ENCODE results near the gene CCDC146. TPM values are rescaled to one million over a fixed set of nuclear protein-coding genes. Genes with fewer than 3 reads are reported as not detected.

CCDC146 gene
- total RNA-seq, 1 donor from 2014 or later = 16.9 TPM

DNA sequence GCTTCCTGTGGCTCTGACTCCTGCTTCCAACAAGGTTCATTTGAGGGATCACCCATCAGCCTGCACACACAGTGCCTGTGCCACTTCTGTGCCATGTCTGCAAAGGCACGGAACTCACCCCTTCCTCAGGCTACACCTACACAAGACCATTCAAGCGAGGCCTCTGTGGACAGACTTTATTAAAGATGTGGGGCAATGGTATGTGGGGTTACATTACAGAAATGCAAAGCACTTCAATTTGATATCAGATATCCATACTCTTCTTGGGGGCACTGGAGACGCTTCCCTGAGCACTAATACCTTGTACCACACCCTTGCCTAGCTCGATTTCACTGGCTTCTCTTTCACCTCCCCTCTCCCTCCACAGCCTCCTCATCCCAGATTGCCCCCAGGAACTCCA, 161.6 kb downstream of the CCDC146 start:
- DNase-seq = no peak

DNA sequence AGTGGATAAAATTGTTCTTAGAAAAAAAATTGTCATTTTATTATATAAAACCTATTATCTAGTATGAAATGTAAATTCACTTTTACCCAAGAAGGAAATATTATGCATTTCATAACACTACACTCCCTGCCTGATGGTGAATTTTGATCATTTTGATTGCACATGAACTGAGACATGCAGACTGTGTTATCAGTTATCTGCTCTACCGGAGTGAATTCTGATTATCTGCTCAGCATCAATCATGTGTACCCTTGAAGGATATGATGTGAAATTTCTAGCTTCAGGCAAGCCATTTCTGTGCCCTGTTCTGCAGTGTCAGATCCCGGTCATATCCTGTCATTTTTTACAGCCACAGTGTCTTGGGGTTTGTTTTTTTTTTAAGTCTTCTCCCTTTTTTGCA, 162.2 kb downstream of the CCDC146 start:
- DNase-seq = no peak

- no peak for DNase-seq
These were observed 166.4 kb downstream of the CCDC146 start for GRCh38 chr7:77288676-77289320.

- DNase-seq = no peak
These were observed 167.0 kb downstream of the CCDC146 start for GRCh38 chr7:77289387-77289786.

DNA sequence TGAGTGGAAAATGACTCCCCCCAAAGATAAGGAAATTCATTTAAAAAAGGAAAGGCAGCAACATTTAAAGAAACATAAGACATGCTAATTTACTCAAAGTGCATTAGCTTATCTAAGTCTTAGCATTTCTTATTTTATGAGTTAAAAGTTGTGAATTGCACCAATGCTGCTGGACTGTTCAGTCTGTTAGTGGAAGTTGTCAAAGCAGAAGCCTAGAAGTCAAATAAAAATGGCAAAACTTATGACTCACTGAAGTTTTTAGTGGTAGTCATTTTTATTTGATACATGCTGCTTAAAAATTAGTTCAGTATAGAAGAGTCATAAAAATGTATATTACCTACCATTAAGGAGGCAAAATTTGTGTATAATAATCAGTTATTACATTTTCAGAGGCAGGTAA, 168.0 kb downstream of the CCDC146 start:
- no peak for DNase-seq

DNA sequence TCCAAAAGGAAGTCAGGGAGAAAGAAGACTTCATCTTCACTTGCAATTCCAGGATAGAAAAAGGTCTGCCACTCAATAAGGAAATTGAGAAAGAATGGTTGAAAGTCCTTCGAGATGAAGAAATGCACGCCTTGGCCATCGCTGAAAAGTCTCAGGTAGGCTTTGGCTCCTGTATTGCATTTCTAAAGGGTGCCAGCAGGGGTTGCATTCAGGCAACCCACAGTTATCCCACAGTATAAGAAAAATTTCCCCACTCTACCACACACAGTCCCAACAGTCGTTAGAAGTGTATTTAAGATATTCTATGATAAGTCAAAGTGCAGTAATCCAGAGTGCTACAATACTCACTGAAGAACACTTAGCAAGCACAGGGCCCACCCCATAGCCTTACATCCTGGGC, 170.6 kb downstream of the CCDC146 start:
- no peak for DNase-seq

DNA sequence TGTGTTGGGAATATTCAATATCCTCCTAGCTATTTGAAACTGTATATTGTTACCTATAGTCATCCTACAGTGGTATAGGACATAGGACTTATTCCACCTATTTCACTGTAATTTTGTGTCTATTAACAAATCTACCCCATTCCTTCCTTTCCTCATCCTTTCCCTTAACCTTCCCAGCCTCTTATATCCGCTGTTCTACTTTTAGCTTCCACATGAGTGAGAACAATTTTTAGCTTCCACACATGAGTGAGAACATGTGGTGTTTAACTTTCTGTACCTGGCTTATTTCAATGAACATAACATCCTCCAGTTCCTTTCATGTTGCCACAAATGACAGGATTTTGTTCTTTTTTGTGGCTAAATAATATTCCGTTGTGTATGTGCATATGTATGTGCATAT, 173.1 kb downstream of the CCDC146 start:
- no peak for DNase-seq

DNA sequence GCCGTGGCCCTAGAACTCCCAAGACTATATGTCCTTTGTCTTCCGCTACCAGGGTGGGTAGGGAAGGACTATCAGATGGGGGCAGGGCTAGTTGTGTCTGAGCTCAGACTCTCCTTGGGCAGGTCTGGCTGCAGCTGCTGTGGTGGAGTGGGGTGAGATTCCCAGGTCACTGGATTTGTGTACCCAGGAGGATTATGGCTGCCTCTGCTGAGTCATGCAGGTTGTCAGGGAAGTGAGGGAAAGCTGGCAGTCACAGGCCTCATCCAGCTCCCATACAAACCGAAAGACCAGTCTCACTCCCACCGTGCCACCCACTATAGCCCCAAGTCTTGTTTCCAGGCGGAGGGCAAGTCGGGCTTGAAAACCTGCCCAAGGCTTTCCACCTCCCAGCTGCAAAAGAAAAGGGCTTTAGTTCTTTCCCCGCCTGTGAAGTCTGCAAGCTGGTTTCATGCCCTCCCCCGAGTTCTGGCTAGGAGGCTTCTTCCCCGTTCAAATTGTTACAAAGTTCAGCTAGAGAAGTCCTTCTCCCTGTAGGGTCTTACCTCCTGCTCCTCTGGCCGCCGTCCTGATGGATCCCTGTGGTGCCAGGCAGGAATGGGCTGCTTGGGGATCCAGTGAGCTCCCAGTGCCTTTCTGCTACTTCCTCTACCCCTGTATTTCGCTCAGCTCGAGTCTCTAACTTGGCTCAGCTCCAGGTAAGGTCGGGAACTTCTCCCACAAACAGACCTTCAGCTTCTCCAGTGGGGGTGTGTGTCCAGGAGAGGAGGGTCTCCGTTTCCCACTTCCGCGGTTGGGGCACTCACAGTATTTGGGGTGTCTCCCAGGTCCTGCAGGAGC, 184.0 kb downstream of the CCDC146 start:
- DNase-seq = no peak

DNA sequence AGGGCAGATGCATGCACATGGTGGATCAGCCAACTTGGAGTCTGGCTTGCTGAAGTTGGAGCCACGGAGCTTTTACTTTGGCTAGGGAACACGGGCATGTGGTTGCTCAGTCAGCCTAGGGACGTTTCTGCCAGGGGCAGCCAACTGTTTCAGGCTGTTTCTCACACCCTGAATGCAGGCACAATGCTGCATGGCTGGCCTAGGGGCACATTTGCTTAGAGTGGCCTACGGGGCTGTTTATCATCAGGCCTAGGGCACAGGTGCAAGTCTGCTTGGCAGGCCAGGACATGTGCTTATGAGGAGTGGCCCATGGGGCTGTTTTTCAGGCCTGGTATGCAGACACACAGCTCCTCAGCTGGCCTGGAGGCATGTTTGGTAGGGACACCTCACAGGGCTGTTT, 186.4 kb downstream of the CCDC146 start:
- peak; percentile 45 for DNase-seq

DNA sequence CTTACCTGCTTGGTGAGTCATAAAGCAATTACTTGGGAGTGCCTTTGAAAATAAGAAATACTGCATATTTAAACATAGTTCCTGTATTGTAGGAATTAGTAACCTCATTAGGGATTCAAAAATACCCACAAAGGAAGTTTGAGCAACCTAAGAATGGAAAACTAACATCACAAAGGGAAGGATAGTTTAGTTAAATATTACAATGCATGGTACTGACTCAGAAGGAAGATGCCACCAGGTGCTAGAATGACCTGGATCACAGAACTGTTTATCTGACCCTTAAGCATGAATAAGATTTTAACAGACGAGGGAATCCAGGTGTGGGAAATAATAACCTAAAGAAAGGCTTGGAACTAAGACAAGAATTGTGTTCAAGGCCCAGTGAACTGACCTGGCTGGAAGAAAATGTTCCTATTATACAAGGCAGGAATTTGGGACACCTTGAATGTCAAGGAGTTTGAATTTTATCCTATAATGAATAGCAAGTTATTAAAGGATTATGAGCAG, 187.4 kb downstream of the CCDC146 start:
- DNase-seq = no peak

GRCh38 chr7:77310982-77311381, 188.6 kb downstream of the CCDC146 start:
- DNase-seq = no peak

GRCh38 chr7:77313085-77313484, 190.7 kb downstream of the CCDC146 start:
- peak; percentile 44 for DNase-seq

- DNase-seq = no peak
These were observed 191.6 kb downstream of the CCDC146 start for GRCh38 chr7:77313876-77314480.

DNA sequence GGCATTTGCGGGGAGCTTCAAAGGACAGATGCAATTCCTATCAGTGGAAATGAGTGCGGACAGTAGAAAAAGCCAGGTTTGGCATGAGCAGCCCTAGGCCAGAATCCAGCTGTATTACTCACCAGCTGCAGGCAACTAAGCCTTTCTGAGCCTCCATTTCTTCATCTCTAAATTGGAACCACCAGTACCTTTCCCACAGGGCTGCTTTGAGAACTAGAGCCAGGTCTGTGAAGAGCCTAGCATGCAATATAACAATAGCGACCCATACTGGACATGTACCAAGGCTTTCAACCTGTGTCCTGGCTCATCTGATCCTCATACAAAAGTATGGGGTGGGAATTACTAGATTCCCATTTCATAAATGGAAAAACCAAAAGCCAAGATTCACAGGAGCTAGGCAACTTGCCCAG, 192.8 kb downstream of the CCDC146 start:
- DNase-seq = peak; percentile 64

DNA sequence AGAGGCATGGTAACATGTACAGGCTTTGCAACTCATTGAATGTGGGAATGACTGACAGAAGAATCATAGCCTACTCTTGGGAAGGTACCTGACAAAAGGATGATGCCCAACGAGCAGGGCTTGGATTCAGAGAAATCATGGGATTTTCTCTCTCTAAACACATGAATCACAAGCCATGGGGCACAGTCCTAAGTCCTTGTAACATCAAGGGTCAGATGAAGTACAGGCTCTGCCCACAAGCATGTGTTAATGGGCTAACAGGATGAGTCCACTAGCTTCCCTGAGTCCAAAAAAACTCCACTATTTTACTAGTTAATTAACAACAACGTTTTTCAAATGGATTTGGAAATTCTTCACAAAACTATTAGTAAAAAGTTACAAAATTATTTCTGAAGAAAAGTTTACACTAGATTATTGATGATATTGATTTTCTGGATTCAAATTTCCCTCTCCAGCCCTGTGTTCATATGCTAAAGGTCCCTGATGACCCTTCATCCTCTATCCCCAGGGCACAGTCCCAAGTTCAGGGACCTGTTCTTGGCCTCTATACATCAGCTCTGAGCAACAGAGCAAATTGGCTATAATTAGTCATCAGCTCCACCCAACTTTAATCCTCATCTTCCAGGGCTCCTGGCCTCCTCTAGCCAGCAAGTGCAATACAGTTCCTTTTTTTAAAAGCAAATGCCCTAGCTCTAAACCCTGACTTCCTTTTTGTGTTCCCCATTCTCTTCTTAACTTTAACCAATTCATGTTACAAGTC, 194.0 kb downstream of the CCDC146 start:
- no peak for DNase-seq

DNA sequence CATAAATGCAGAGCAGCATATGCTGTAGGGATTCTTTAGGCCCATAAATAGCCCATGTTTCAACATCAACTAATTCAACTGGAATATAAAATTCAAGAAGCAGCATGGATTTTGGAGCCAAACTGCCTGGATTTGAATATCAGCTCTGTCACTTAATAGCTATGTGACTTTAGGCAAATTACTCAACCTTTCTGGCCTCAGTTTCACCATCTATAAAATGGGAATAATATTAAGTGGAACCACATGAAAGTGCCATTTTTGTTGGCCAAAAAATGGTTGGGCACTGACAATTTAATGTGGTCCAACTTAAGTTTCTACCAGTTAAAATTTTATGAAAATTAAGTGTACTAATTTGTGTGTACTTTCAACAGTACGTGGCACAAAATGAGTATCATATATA, 195.6 kb downstream of the CCDC146 start:
- DNase-seq = no peak

- DNase-seq = no peak
These were observed 197.7 kb downstream of the CCDC146 start for GRCh38 chr7:77320137-77320536.

GRCh38 chr7:77320714-77321113, 198.3 kb downstream of the CCDC146 start:
- DNase-seq = peak; percentile 34

GRCh38 chr7:77321300-77321699, 198.9 kb downstream of the CCDC146 start:
- DNase-seq = peak; percentile 33

DNA sequence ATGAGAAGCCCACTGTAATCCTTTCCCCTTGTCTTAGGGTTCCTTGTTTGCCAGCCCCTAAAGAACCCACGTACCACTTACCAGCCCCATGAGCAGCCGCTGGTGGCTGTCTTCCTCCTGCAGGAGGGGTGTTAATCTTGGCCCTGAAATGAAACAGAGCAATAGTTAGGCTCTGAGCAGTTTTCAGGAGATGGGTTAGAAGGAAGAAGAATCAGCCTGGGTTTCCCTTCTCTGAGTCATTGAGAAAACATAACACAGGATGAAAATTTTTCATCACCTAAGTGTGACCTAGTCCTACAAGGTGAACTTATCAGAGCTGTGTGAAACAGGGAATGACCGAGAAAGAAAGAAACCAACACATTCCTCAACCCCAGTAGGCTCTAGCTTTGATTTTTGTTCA, 203.7 kb downstream of the CCDC146 start:
- DNase-seq = no peak

DNA sequence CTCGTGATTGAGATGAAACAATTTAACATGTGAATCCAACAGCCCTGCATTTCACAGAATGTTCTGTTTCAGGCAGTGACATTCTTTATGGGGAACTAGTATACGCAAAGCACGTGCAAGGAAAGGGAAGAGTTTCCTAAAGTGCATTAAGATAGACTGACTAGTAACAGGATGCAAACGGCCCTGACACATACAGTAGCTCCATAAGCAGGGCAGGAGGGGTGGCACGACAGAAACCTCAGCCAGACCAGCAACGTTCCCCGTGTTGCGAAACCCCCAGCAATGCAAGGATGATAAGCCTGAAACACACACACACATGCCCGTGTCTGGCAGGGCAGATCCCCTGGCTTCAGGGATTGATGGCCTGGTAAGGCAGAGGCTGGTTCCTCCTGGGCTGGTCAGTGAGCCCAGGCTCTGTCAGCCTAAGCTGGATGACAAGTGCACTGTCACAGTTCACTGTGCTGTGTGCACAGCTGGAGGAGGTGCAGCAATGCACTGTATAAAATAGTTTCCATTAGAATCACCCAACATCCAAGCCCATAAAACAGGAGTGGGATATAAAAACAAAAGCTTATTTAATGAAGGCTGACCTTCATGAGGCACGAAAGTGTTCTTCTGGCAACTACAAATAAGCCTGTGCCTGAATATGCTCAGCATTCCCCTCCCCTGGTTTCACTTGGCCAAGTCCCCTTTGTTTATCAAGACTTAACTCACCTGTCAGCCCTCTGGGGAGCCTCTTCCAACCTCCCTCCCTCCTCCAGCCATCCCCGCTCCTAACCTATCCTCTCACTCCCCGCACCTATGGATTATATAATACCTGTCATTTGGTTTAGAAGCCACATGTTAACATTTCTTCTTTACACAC, 204.9 kb downstream of the CCDC146 start:
- DNase-seq = no peak
